Diencephalon (tissue), 1 donor: ENCODE results near the gene XAGE5. TPM values are rescaled to one million over a fixed set of nuclear protein-coding genes. Genes with fewer than 3 reads are reported as not detected.

Experiments used
- small RNA-seq: library from RNA; depleted of rRNA; stranded (forward); fragments of <200 nt; gene quantifications from one replicate; pipeline ENCODE3, GENCODE V24; 2014
- total RNA-seq: library from RNA; depleted of rRNA; stranded (reverse); fragments of >200 nt; gene quantifications from one replicate; pipeline ENCODE4 v1.2.3, GENCODE V29; 2014

XAGE5 gene
- not detected for total RNA-seq

GRCh38 chrX:52811065-52811625 lies at the start of gene XAGE5:
TSS of gene XAGE5 (plus strand) at chrX:52811287. CDS start at chrX:52812567, 1,280 bp downstream.

GRCh38 chrX:52797327-52797726 lies 13.8 kb upstream of the XAGE5 start, which contains the start of gene SPANXN5:
TSS of gene SPANXN5 (minus strand) at chrX:52797427. CDS start at chrX:52797348, 79 bp downstream.

Small RNAs within 50 kb of the gene (small RNA-seq; reads per million reads assigned to genes)
- gene AC244505.6: not detected
- gene AC244505.7: not detected

Other genes with a start within 250 kb of the XAGE5 start
- not detected for gene SSX7, start 156.4 kb upstream of the XAGE5 start, total RNA-seq
- not detected for gene SSX2, start 104.1 kb upstream of the XAGE5 start, total RNA-seq
- not detected for gene SSX2B, start 60.0 kb upstream of the XAGE5 start, total RNA-seq
- not detected for gene SPANXN5, start 13.9 kb upstream of the XAGE5 start, total RNA-seq
- not detected for gene XAGE3, start 56.8 kb downstream of the XAGE5 start, total RNA-seq
- 24.0 TPM for gene FAM156B, start 86.0 kb downstream of the XAGE5 start, total RNA-seq
- 15.7 TPM for gene FAM156A, start 147.2 kb downstream of the XAGE5 start, total RNA-seq
- gene GPR173, start 237.5 kb downstream of the XAGE5 start, total RNA-seq: 27.0 TPM